A549 (cell line): ENCODE results near the gene AMZ1. TPM values are rescaled to one million over a fixed set of nuclear protein-coding genes. Genes with fewer than 3 reads are reported as not detected.

Source experiments
- ATAC-seq, 2 experiments: fragments of 200-7000 bp in 1 of 2; fragments of >200 bp in 1 of 2; cut with Nextera tagmentation in 1 of 2; cut with Tn5 transposase in 1 of 2; 3 replicates each; pipeline versions ENCODE4 v1.8.0 to v1.9.1; 2018 to 2020; ENCODE audit warnings: mild to moderate bottlenecking in 1 of 2, moderate library complexity in 1 of 2
- CTCF ChIA-PET: fragments of 300-600 bp; sonication (Branson Sonifier 250); formaldehyde crosslinking; extraction: SDS; loops from one replicate; lab custom pipeline; 2021; ENCODE audit warnings: antibody characterized with exemption, inconsistent platforms; lab: Yijun Ruan, JAX
- POLR2A ChIA-PET: fragments of 350-600 bp; formaldehyde crosslinking; extraction: SDS; loops from one replicate; lab custom pipeline; 2021; ENCODE audit warnings: antibody characterized with exemption, inconsistent platforms; lab: Yijun Ruan, JAX
- DNase-seq, 2 experiments: peaks; one replicate each; pipeline versions ENCODE4 v3.0.0 to v3.0.0-alpha.2; 2011 to 2016; ENCODE audit warnings: low read depth in 1 of 2, low spot score in 1 of 2
- FAIRE-seq: peaks from 2 replicates; lab custom pipeline; 2011; peaks lifted over from hg19 to GRCh38; lab: Jason Lieb, UNC
- H3K27ac ChIP-seq, 2 experiments: fragments of >200 bp; sonication (Bioruptor Twin); formaldehyde crosslinking; 3 replicates each; pipeline ENCODE4 v1.5.1; 2016 to 2017
- H3K4me1 ChIP-seq: fragments of >200 bp; sonication (Bioruptor Twin); formaldehyde crosslinking; 3 replicates; pipeline ENCODE4 v1.6.1; 2016
- H3K4me2 ChIP-seq: fragments of >200 bp; sonication (Bioruptor Twin); formaldehyde crosslinking; 3 replicates; pipeline ENCODE4 v1.6.1; 2016
- H3K4me3 ChIP-seq: fragments of >200 bp; sonication (Bioruptor Twin); formaldehyde crosslinking; 3 replicates; pipeline ENCODE4 v1.5.1; 2016
- H3K9me3 ChIP-seq: fragments of >200 bp; sonication (Bioruptor Twin); formaldehyde crosslinking; 3 replicates; pipeline ENCODE4 v1.6.1; 2016
- BHLHE40 ChIP-seq: IDR thresholded peaks from 2 replicates; pipeline ENCODE4 v1.6.1; 2012; ENCODE audit warnings: low read depth, low read length, inconsistent platforms
- CBX2 ChIP-seq: fragments of 200-600 bp; sonication (generic); IDR thresholded peaks from 2 replicates; pipeline ENCODE4 v1.6.1; 2016; ENCODE audit warnings: low read depth, mild to moderate bottlenecking, borderline replicate concordance
- CEBPB ChIP-seq, 2 experiments: fragments of >200 bp in 1 of 2; sonication (Bioruptor Twin) in 1 of 2; formaldehyde crosslinking in 1 of 2; IDR thresholded peaks; 2 replicates each; pipeline ENCODE4 v1.6.1; 2012 to 2016
- CHD4 ChIP-seq: fragments of 200-600 bp; sonication (generic); IDR thresholded peaks from 2 replicates; pipeline ENCODE4 v1.6.1; 2016; ENCODE audit warnings: antibody characterized with exemption, mild to moderate bottlenecking, borderline replicate concordance
- EHMT2 ChIP-seq: fragments of 200-600 bp; sonication (generic); IDR thresholded peaks from 2 replicates; pipeline ENCODE4 v1.6.1; 2016; ENCODE audit warnings: antibody characterized with exemption, low read depth, mild to moderate bottlenecking, moderate library complexity
- ESRRA ChIP-seq: fragments of 150-350 bp; IDR thresholded peaks from 2 replicates; pipeline ENCODE4 v1.6.1; 2014; ENCODE audit warnings: mild to moderate bottlenecking, low read length, borderline replicate concordance
- FOSL2 ChIP-seq, 2 experiments: fragments of 450-650 bp in 1 of 2; fragments of >200 bp in 1 of 2; sonication (Bioruptor Twin) in 1 of 2; formaldehyde crosslinking; IDR thresholded peaks; 2 replicates each; pipeline versions ENCODE4 v1.5.0 to v1.6.1; 2016 to 2020; ENCODE audit warnings: mild to moderate bottlenecking in 1 of 2, moderate library complexity in 1 of 2
- HDAC2 ChIP-seq: fragments of 200-600 bp; sonication (generic); IDR thresholded peaks from 2 replicates; pipeline ENCODE4 v1.6.1; 2016
- HEYL ChIP-seq: fragments of 250-450 bp; sonication (Bioruptor Pico); IDR thresholded peaks from 2 replicates; pipeline ENCODE4 v1.8.0; 2021; ENCODE audit warnings: mild to moderate bottlenecking, moderate library complexity
- HOXB13 ChIP-seq: fragments of 250-450 bp; sonication (Bioruptor Pico); IDR thresholded peaks from 2 replicates; pipeline ENCODE4 v1.5.0; 2020; ENCODE audit warnings: low read depth, mild to moderate bottlenecking, moderate library complexity
- HOXB5 ChIP-seq: fragments of 250-450 bp; sonication (Bioruptor Pico); IDR thresholded peaks from 2 replicates; pipeline ENCODE4 v1.5.0; 2020; ENCODE audit warnings: mild to moderate bottlenecking, moderate library complexity
- JUN ChIP-seq, 2 experiments: fragments of >200 bp; sonication (Bioruptor Twin); formaldehyde crosslinking; IDR thresholded peaks; 2 replicates in 1 of 2; 3 replicates in 1 of 2; pipeline ENCODE4 v1.6.1; 2016 to 2017
- JUNB ChIP-seq: fragments of >200 bp; sonication (Bioruptor Twin); formaldehyde crosslinking; IDR thresholded peaks from 2 replicates; pipeline ENCODE4 v1.6.1; 2016
- MAZ ChIP-seq: fragments of 150-350 bp; IDR thresholded peaks from 2 replicates; pipeline ENCODE4 v1.6.1; 2014; ENCODE audit warnings: antibody characterized with exemption, low read depth, low read length, borderline replicate concordance
- NPAS2 ChIP-seq: fragments of 250-450 bp; sonication (Bioruptor Pico); IDR thresholded peaks from 2 replicates; pipeline ENCODE4 v1.8.0; 2022; ENCODE audit warnings: mild to moderate bottlenecking, moderate library complexity, borderline replicate concordance
- NR3C1 ChIP-seq: fragments of >200 bp; sonication (Bioruptor Twin); formaldehyde crosslinking; IDR thresholded peaks from 3 replicates; pipeline ENCODE4 v1.6.1; 2017
- POLR2A ChIP-seq: IDR thresholded peaks from 2 replicates; pipeline ENCODE4 v1.6.1; 2012; ENCODE audit warnings: mild to moderate bottlenecking, low read length
- RARB ChIP-seq: fragments of 250-450 bp; sonication (Bioruptor Pico); IDR thresholded peaks from 2 replicates; pipeline ENCODE4 v1.8.0; 2021; ENCODE audit warnings: mild to moderate bottlenecking, moderate library complexity
- RCOR1 ChIP-seq: fragments of 150-350 bp; IDR thresholded peaks from 2 replicates; pipeline ENCODE4 v1.6.1; 2014; ENCODE audit warnings: antibody characterized with exemption, low read length, low read depth
- RNF2 ChIP-seq: fragments of 200-600 bp; sonication (generic); IDR thresholded peaks from 2 replicates; pipeline ENCODE4 v1.6.1; 2016; ENCODE audit warnings: low read depth, mild to moderate bottlenecking, antibody characterized with exemption, moderate library complexity, borderline replicate concordance
- SMC3 ChIP-seq: fragments of >200 bp; sonication (Bioruptor Twin); formaldehyde crosslinking; IDR thresholded peaks from 3 replicates; pipeline ENCODE4 v1.6.1; 2018; ENCODE audit warnings: inconsistent platforms
- SREBF2 ChIP-seq: fragments of 450-650 bp; IDR thresholded peaks from 2 replicates; pipeline ENCODE4 v1.6.1; 2014; ENCODE audit warnings: mild to moderate bottlenecking, moderate library complexity
- ZFP36 ChIP-seq: fragments of 450-650 bp; IDR thresholded peaks from 2 replicates; pipeline ENCODE4 v1.6.1; 2014; ENCODE audit warnings: borderline replicate concordance; ENCODE audit not compliant: partially characterized antibody
- ZNF302 ChIP-seq: fragments of 250-450 bp; sonication (Bioruptor Pico); IDR thresholded peaks from 2 replicates; pipeline ENCODE4 v1.9.0; 2021; ENCODE audit warnings: inconsistent platforms, mild to moderate bottlenecking, moderate library complexity
- WGBS: methylation state at CpG from one replicate; pipeline ENCODE4 v1.1.6; 2017; ENCODE audit errors: missing lambda C conversion rate; 5-methylcytosine and 5-hydroxymethylcytosine counted together
- polyA plus RNA-seq, 4 experiments: library from polyadenylated mRNA; depleted of rRNA in 3 of 4; stranded (reverse); fragments of >200 nt; fragmentation: RNase III in 1 of 4; extraction: RNeasy Plus Mini Kit Qiagen cat#74134 plus additional on column Dnase treatment in 1 of 4; gene quantifications; 2 replicates in 3 of 4; 3 replicates in 1 of 4; pipeline ENCODE4 v1.2.3, GENCODE V29; 2011 to 2017
- TF ChIP-seq, protein P1 (sequence below): fragments of >200 bp; sonication (Bioruptor Twin); formaldehyde crosslinking; IDR thresholded peaks from 2 replicates; pipeline ENCODE4 v1.6.1; 2016
- TF ChIP-seq, protein P2 (sequence below): fragments of >200 bp; sonication (Bioruptor Twin); formaldehyde crosslinking; IDR thresholded peaks from 3 replicates; pipeline ENCODE4 v1.5.1; 2016

AMZ1 gene
- polyA plus RNA-seq, 2 of the 4 experiments (the other 2 are of a cell fraction): 0.01 TPM; not detected in 1

- Histone ChIP-seq H3K4me1 (no peaks in the 10 kb centered on the region), H3K4me2 (no peak overlapping the region), H3K4me3 (no peak overlapping the region), H3K9me3 (no peaks in the 10 kb centered on the region), H3K27ac (no peak overlapping the region)
- TF ChIP-seq MAZ: no peak
- no peak for TF ChIP-seq CBX2
- TF ChIP-seq HEYL: no peak
- TF ChIP-seq CHD4: no peak
- TF ChIP-seq ZFP36: no peak
- no peak for TF ChIP-seq NR3C1
- TF ChIP-seq NPAS2: no peak
- TF ChIP-seq RARB (CRISPR knock-in tag): no peak
- TF ChIP-seq JUNB: no peak
- no peak for TF ChIP-seq SMC3
- ATAC-seq (no peak), DNase-seq (no peak), FAIRE-seq (no peak)
- WGBS: 89% methylated on average over 26 of the region's 33 CpGs
- ChIA-PET POLR2A (no interaction called here), CTCF (interaction anchor here (0.8 to 1.0 kb wide), 2 partner anchors 8 to 51 kb away, joined by 3 to 4 read pairs; no protein-coding TSS in a partner anchor)
Measured at GRCh38 chr7:2662273-2663120, 25.5 kb upstream of the AMZ1 start.

DNA sequence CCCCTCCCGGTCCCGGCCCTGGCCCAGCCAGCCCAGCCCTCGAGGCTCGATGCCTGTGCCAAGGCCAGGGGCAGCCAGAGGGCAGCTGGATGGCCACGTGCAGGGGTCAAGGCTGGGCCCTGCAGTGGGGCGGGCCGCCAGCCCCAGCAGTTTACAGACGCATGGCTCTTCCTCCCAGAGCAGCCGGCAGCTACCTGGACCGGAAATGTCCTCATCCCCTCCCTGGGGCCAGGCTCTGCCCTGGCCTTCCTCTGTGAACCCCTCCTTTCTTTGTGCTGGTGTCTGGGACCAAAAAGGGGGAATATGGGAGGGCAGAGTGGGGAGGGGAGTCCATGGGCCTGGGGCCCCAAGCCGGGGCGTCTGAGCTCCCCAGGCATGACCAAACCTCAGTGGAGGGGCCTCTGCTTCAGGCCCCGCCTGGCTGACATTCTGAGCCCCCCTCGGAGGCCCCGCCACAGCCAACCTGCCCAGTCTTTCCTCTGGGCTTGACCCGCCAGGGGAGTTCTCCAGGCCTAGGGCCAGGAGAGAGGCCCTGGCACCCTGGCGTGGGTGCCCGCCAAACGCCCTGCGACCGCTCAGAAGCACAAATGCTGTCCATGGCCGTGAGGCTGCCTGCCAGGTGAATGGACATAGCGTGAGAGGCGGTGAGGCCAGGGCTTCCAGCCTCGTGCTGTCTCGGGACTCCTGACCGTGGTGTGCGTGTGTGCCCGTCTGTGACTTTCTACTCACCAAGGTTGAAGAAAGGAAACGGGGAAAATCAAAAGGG is 24.7 kb upstream of the AMZ1 start:
- no peak for DNase-seq
- Histone ChIP-seq H3K4me2 (no peak overlapping the region), H3K4me3 (no peak overlapping the region), H3K9me3 (no peaks in the 10 kb centered on the region), H3K4me1 (no peaks in the 10 kb centered on the region), H3K27ac (no peak overlapping the region)
- no peak for FAIRE-seq
- TF ChIP-seq BHLHE40 (no peak), POLR2A (no peak), FOSL2 (IDR thresholded peaks at IDR 0.05) (no peak), FOSL2 (CRISPR knock-in tag; IDR thresholded peaks at IDR 0.05) (no peak), JUNB (no peak), NR3C1 (no peak), ZFP36 (no peak), HOXB5 (CRISPR knock-in tag) (no peak), JUN (IDR thresholded peaks at IDR 0.05) (no peak), RCOR1 (no peak), HDAC2 (no peak)
- POLR2A ChIA-PET: no interaction called here
- CTCF ChIA-PET: no interaction called here
- WGBS: 93% methylated on average over 21 of the region's 30 CpGs
- ATAC-seq: no peak

DNA sequence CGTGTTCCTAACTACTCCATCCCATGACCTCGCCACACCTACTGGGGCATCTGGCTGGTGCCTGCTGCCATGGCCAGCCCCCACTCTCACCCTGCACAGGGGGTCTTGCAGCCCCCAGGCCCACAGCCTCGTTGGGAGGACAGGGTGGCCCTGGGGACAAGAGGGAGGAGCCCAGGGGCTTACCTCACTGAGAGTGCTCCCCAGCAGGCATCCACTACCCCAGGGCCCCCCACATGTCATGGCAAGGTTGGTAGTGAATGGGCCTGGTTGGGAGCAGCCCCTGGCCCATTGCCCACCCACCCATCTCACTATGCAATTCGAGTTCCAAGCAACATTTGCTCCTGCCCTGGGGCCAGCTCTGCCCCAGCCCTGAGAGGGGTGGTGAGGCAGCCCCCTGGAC is 24.0 kb upstream of the AMZ1 start:
- no peak for FAIRE-seq
- ChIA-PET CTCF (interaction anchor here (1.6 kb wide), 1 partner anchor 195 kb away, joined by 5 read pairs; no protein-coding TSS in a partner anchor), POLR2A (no interaction called here)
- no peak for ATAC-seq
- WGBS: 74% methylated on average over 3 of the region's 4 CpGs
- DNase-seq: no peak
- H3K4me3 ChIP-seq: no peak overlapping the region
- H3K4me2 ChIP-seq: no peak overlapping the region
- H3K9me3 ChIP-seq: no peaks in the 10 kb centered on the region
- TF ChIP-seq ZFP36 (no peak), ESRRA (no peak), HOXB13 (CRISPR knock-in tag) (no peak), RNF2 (no peak), MAZ (no peak), ZNF302 (no peak), CEBPB (IDR thresholded peaks at IDR 0.05) (no peak), NPAS2 (no peak), SREBF2 (no peak), EHMT2 (no peak)
- TF ChIP-seq, protein P1, sequence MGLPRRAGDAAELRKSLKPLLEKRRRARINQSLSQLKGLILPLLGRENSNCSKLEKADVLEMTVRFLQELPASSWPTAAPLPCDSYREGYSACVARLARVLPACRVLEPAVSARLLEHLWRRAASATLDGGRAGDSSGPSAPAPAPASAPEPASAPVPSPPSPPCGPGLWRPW: no peak
- TF ChIP-seq, protein P2, sequence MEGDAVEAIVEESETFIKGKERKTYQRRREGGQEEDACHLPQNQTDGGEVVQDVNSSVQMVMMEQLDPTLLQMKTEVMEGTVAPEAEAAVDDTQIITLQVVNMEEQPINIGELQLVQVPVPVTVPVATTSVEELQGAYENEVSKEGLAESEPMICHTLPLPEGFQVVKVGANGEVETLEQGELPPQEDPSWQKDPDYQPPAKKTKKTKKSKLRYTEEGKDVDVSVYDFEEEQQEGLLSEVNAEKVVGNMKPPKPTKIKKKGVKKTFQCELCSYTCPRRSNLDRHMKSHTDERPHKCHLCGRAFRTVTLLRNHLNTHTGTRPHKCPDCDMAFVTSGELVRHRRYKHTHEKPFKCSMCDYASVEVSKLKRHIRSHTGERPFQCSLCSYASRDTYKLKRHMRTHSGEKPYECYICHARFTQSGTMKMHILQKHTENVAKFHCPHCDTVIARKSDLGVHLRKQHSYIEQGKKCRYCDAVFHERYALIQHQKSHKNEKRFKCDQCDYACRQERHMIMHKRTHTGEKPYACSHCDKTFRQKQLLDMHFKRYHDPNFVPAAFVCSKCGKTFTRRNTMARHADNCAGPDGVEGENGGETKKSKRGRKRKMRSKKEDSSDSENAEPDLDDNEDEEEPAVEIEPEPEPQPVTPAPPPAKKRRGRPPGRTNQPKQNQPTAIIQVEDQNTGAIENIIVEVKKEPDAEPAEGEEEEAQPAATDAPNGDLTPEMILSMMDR: no peak
- no peak overlapping the region for H3K27ac ChIP-seq
- H3K4me1 ChIP-seq: no peaks in the 10 kb centered on the region
